Keratinocyte (primary cell): ENCODE results near the gene HPCAL1. TPM values are rescaled to one million over a fixed set of nuclear protein-coding genes. Genes with fewer than 3 reads are reported as not detected.

Source experiments
- DNase-seq: peaks from one replicate; pipeline ENCODE4 v3.0.0-alpha.2; 2011; ENCODE audit warnings: low read depth, missing footprints, low spot score
- FAIRE-seq: peaks from 2 replicates; lab custom pipeline; 2011; peaks lifted over from hg19 to GRCh38; lab: Jason Lieb, UNC
- H2AFZ ChIP-seq: 2 replicates; pipeline ENCODE4 v1.6.0; 2012; ENCODE audit warnings: low read length, control low read depth, inconsistent platforms; ENCODE audit not compliant: control insufficient read depth
- H3K27ac ChIP-seq: 2 replicates; pipeline ENCODE4 v1.5.1; 2011; ENCODE audit warnings: low read length; ENCODE audit not compliant: control insufficient read depth, insufficient read depth
- H3K27me3 ChIP-seq: 3 replicates; pipeline ENCODE4 v1.6.0; 2011; ENCODE audit warnings: low read length; ENCODE audit not compliant: control insufficient read depth, insufficient read depth; ENCODE audit errors: extremely low read depth
- H3K36me3 ChIP-seq, 2 experiments: 2 replicates in 1 of 2; 3 replicates in 1 of 2; pipeline ENCODE4 v1.5.1; 2011; ENCODE audit warnings: low read length in 2 of 2, mild to moderate bottlenecking in 1 of 2; ENCODE audit not compliant: control insufficient read depth in 2 of 2, insufficient read depth in 2 of 2; ENCODE audit errors: extremely low read depth in 1 of 2
- H3K4me1 ChIP-seq: 3 replicates; pipeline ENCODE4 v1.5.1; 2011; ENCODE audit warnings: low read length; ENCODE audit not compliant: control insufficient read depth, insufficient read depth; ENCODE audit errors: extremely low read depth
- H3K4me2 ChIP-seq: 3 replicates; pipeline ENCODE4 v1.6.0; 2011; ENCODE audit warnings: low read depth, low read length; ENCODE audit not compliant: control insufficient read depth, insufficient read depth; ENCODE audit errors: extremely low read depth
- H3K4me3 ChIP-seq, 3 experiments: fragments of 200-600 bp in 1 of 3; sonication (generic) in 1 of 3; 2 replicates in 2 of 3; 3 replicates in 1 of 3; pipeline ENCODE4 v1.5.1; 2011 to 2016; ENCODE audit warnings: low read length in 3 of 3, mild to moderate bottlenecking in 3 of 3, control low read depth in 2 of 3, inconsistent platforms in 1 of 3, low read depth in 1 of 3, mixed read lengths in 1 of 3, mixed run types in 1 of 3, moderate library complexity in 1 of 3; ENCODE audit not compliant: control insufficient read depth in 2 of 3, insufficient read depth in 2 of 3; ENCODE audit errors: extremely low read depth in 1 of 3
- H3K79me2 ChIP-seq: 2 replicates; pipeline ENCODE4 v1.6.0; 2012; ENCODE audit warnings: low read length; ENCODE audit not compliant: control insufficient read depth, insufficient read depth
- H3K9ac ChIP-seq: 3 replicates; pipeline ENCODE4 v1.6.0; 2011; ENCODE audit warnings: low read length; ENCODE audit not compliant: control insufficient read depth, insufficient read depth; ENCODE audit errors: extremely low read depth
- H3K9me1 ChIP-seq: 3 replicates; pipeline ENCODE4 v1.6.0; 2011; ENCODE audit warnings: low read length; ENCODE audit not compliant: control insufficient read depth, insufficient read depth; ENCODE audit errors: extremely low read depth
- H3K9me3 ChIP-seq: 2 replicates; pipeline ENCODE4 v1.5.1; 2012; ENCODE audit warnings: low read depth, low read length; ENCODE audit not compliant: control insufficient read depth
- H4K20me1 ChIP-seq: 3 replicates; pipeline ENCODE4 v1.6.0; 2011; ENCODE audit warnings: low read length; ENCODE audit not compliant: control insufficient read depth, insufficient read depth; ENCODE audit errors: extremely low read depth
- CTCF ChIP-seq, 3 experiments: IDR thresholded peaks in 1 of 3; conservative IDR thresholded peaks in 1 of 3; optimal IDR thresholded peaks in 1 of 3; 2 replicates in 2 of 3; 3 replicates in 1 of 3; pipeline versions ENCODE3 to v1.5.1; 2011; ENCODE audit warnings: low read length in 3 of 3, mild to moderate bottlenecking in 3 of 3, moderate library complexity in 2 of 3, control low read depth in 1 of 3, inconsistent platforms in 1 of 3; ENCODE audit not compliant: insufficient read depth in 2 of 3; ENCODE audit errors: extremely low read depth in 1 of 3
- EZH2 ChIP-seq: IDR thresholded peaks from one replicate; pipeline ENCODE4 v1.6.1; 2012; ENCODE audit warnings: inconsistent platforms, mild to moderate bottlenecking, low read length, moderate library complexity
- dilution Hi-C: fragments of 300-500 bp; cut with MboI; formaldehyde crosslinking; loops from one replicate; pipeline ENCODE4 v1.7.0; 2020; ENCODE audit warnings: low sequenced_read_pairs; ENCODE audit not compliant: extremely low pct_ligation_motif_present
- polyA plus RNA-seq, 5 experiments: library from polyadenylated mRNA; depleted of rRNA in 3 of 5; stranded (reverse) in 3 of 5; stranded (forward) in 1 of 5; unstranded in 1 of 5; fragments of >200 nt; gene quantifications; 1 replicate in 1 of 5; 2 replicates in 3 of 5; 3 replicates in 1 of 5; pipeline versions ENCODE4 v1.2.1 to v1.2.3, GENCODE V29; 2011 to 2012; ENCODE audit warnings: missing spikeins in 2 of 5, low read depth in 1 of 5, low replicate concordance in 1 of 5

The HPCAL1 gene
- polyA plus RNA-seq, 1 donor (not counting 4 experiments of a cell fraction or from before 2014, with no cell fraction given), result 18.0 TPM

- Histone ChIP-seq H3K9me3 (no peaks in the 10 kb centered on the region), H3K4me3 (no peak overlapping the region), H3K9me1 (no peaks in the 10 kb centered on the region), H3K9ac (no peak overlapping the region), H2AFZ (no peak overlapping the region), H3K4me2 (no peak overlapping the region), H3K27ac (no peak overlapping the region), H3K79me2 (no peaks in the 10 kb centered on the region), H3K36me3 (peaks cover 13 to 20% of the 10 kb centered on the region in 2 experiments), H4K20me1 (no peaks in the 10 kb centered on the region), H3K27me3 (no peaks in the 10 kb centered on the region), H3K4me1 (no peaks in the 10 kb centered on the region)
- DNase-seq (no peak), FAIRE-seq (no peak)
- no peak for TF ChIP-seq EZH2
- no peak for TF ChIP-seq CTCF (optimal IDR thresholded peaks at IDR 0.05 in 1 of 3, IDR thresholded peaks at IDR 0.05 in 1 of 3, conservative IDR thresholded peaks at IDR 0.05 in 1 of 3; ENCODE audit: extremely low read depth in 1 of 3, insufficient read depth in 2 of 3, low read length in 3 of 3)
- dilution Hi-C loops, result no loop called here
These were observed 124.3 kb downstream of the HPCAL1 start for GRCh38 chr2:10426726-10427617.

GRCh38 chr2:10427618-10427949 is 124.9 kb downstream of the HPCAL1 start:
- H2AFZ ChIP-seq, result no peak overlapping the region
- no peaks in the 10 kb centered on the region for H3K27me3 ChIP-seq
- DNase-seq, result no peak
- H3K9me3 ChIP-seq, result no peaks in the 10 kb centered on the region
- no peaks in the 10 kb centered on the region for H3K4me1 ChIP-seq
- FAIRE-seq, result no peak
- no peak overlapping the region for H3K27ac ChIP-seq
- no peak overlapping the region for H3K4me3 ChIP-seq
- H3K4me2 ChIP-seq, result no peak overlapping the region
- H3K79me2 ChIP-seq, result no peaks in the 10 kb centered on the region
- peaks cover 13 to 18% of the 10 kb centered on the region in 2 experiments for H3K36me3 ChIP-seq
- dilution Hi-C loops, result no loop called here
- H3K9me1 ChIP-seq, result no peaks in the 10 kb centered on the region
- H4K20me1 ChIP-seq, result no peaks in the 10 kb centered on the region
- H3K9ac ChIP-seq, result no peak overlapping the region
- TF ChIP-seq EZH2 (no peak), CTCF (optimal IDR thresholded peaks at IDR 0.05 in 1 of 3, IDR thresholded peaks at IDR 0.05 in 1 of 3, conservative IDR thresholded peaks at IDR 0.05 in 1 of 3; ENCODE audit: extremely low read depth in 1 of 3, insufficient read depth in 2 of 3, low read length in 3 of 3) (no peak)
